GM12878 (cell line): ENCODE results near the gene IFNLR1. TPM values are rescaled to one million over a fixed set of nuclear protein-coding genes. Genes with fewer than 3 reads are reported as not detected.

Source experiments
- ATAC-seq: fragments of 200-7000 bp; cut with Tn5 transposase; 3 replicates; pipeline ENCODE4 v1.9.1; 2020; ENCODE audit warnings: mild to moderate bottlenecking, moderate library complexity
- BruUV-seq: library from RNA; stranded (reverse); fragments of 400-500 nt; replicated peaks from 2 replicates; lab custom pipeline; 2021; lab: Mats Ljungman, UMichigan
- CTCF ChIA-PET: fragments of 300-600 bp; sonication (Branson Sonifier 250); formaldehyde crosslinking; extraction: SDS; loops from one replicate; lab custom pipeline; 2021; ENCODE audit warnings: inconsistent platforms; lab: Yijun Ruan, JAX
- POLR2A ChIA-PET: fragments of 350-600 bp; formaldehyde crosslinking; extraction: SDS; loops from one replicate; lab custom pipeline; 2021; ENCODE audit warnings: inconsistent platforms; lab: Charles Lee
- RAD21 ChIA-PET: fragments of 300-600 bp; sonication (Branson Sonifier 250); formaldehyde crosslinking; loops from one replicate; lab custom pipeline; 2023; ENCODE audit warnings: antibody characterized with exemption; ENCODE audit not compliant: unreplicated experiment; lab: Charles Lee
- SMC1A ChIA-PET: fragments of 300-600 bp; sonication (Branson Sonifier 250); formaldehyde crosslinking; loops from one replicate; lab custom pipeline; 2023; ENCODE audit not compliant: unreplicated experiment, uncharacterized antibody; lab: Charles Lee
- DNase-seq: peaks from one replicate; pipeline ENCODE4 v3.0.0-alpha.2; 2011; ENCODE audit warnings: low read depth, low spot score
- FAIRE-seq: peaks from 3 replicates; lab custom pipeline; 2011; peaks lifted over from hg19 to GRCh38; lab: Jason Lieb, UNC
- H2AFZ ChIP-seq: 2 replicates; pipeline ENCODE4 v1.6.0; 2011; ENCODE audit warnings: low read depth, low read length, control low read depth; ENCODE audit not compliant: control insufficient read depth
- H3K27ac ChIP-seq: 2 replicates; pipeline ENCODE4 v1.5.1; 2011; ENCODE audit warnings: control low read depth; ENCODE audit not compliant: control insufficient read depth, insufficient read depth
- H3K27me3 ChIP-seq, 2 experiments: replicated peaks in 1 of 2; 2 replicates each; pipeline versions ENCODE4 v1.6.0 to v1.6.1; 2011; ENCODE audit warnings: low read length in 1 of 2; ENCODE audit not compliant: control insufficient read depth in 2 of 2, insufficient read depth in 2 of 2
- H3K36me3 ChIP-seq, 2 experiments: 2 replicates each; pipeline ENCODE4 v1.5.1; 2011; ENCODE audit warnings: low read length in 1 of 2; ENCODE audit not compliant: control insufficient read depth in 2 of 2, insufficient read depth in 2 of 2
- H3K4me1 ChIP-seq: 2 replicates; pipeline ENCODE4 v1.6.1; 2011; ENCODE audit warnings: mild to moderate bottlenecking, low read length, moderate library complexity, mixed read lengths; ENCODE audit not compliant: control insufficient read depth, insufficient read depth
- H3K4me2 ChIP-seq: 2 replicates; pipeline ENCODE4 v1.6.0; 2011; ENCODE audit warnings: control low read depth; ENCODE audit not compliant: control insufficient read depth, insufficient read depth
- H3K4me3 ChIP-seq: fragments of 200-600 bp; sonication (generic); 2 replicates; pipeline ENCODE4 v1.5.1; 2016
- H3K79me2 ChIP-seq: 2 replicates; pipeline ENCODE4 v1.6.0; 2011; ENCODE audit warnings: low read length; ENCODE audit not compliant: control insufficient read depth, insufficient read depth
- H3K9ac ChIP-seq: 2 replicates; pipeline ENCODE4 v1.8.0; 2011; ENCODE audit warnings: low read length, control low read depth, mixed read lengths; ENCODE audit not compliant: control insufficient read depth, insufficient read depth
- H3K9me3 ChIP-seq: replicated peaks from 3 replicates; pipeline ENCODE4 v1.5.1; 2011; ENCODE audit warnings: mild to moderate bottlenecking, low read length; ENCODE audit not compliant: control insufficient read depth, insufficient read depth
- H4K20me1 ChIP-seq: 2 replicates; pipeline ENCODE4 v1.6.0; 2011; ENCODE audit not compliant: control insufficient read depth, insufficient read depth
- CHD4 ChIP-seq: fragments of 200-600 bp; sonication (generic); IDR thresholded peaks from 2 replicates; pipeline ENCODE4 v1.6.1; 2016; ENCODE audit warnings: mild to moderate bottlenecking
- CTCF ChIP-seq, 3 experiments: IDR thresholded peaks in 2 of 3; conservative IDR thresholded peaks in 1 of 3; 2 replicates each; pipeline ENCODE4 v1.5.1; 2011; ENCODE audit warnings: low read depth in 3 of 3, low read length in 3 of 3, mild to moderate bottlenecking in 3 of 3, control low read depth in 2 of 3, moderate library complexity in 2 of 3, inconsistent platforms in 1 of 3, mixed read lengths in 1 of 3; ENCODE audit not compliant: control insufficient read depth in 2 of 3, insufficient read depth in 1 of 3; ENCODE audit errors: extremely low read depth in 1 of 3
- E4F1 ChIP-seq: fragments of 450-650 bp; IDR thresholded peaks from 2 replicates; pipeline ENCODE4 v1.6.1; 2018; ENCODE audit warnings: borderline replicate concordance, mild to moderate bottlenecking; ENCODE audit not compliant: partially characterized antibody
- EED ChIP-seq: sonication (generic); IDR thresholded peaks from 2 replicates; pipeline ENCODE4 v1.6.1; 2016; ENCODE audit warnings: antibody characterized with exemption, low read depth
- EGR1 ChIP-seq, 2 experiments: IDR thresholded peaks; 1 replicate in 1 of 2; 2 replicates in 1 of 2; pipeline ENCODE4 v1.6.1; 2011 to 2012; ENCODE audit warnings: low read depth in 2 of 2, low read length in 2 of 2, borderline replicate concordance in 1 of 2, mild to moderate bottlenecking in 1 of 2, moderate library complexity in 1 of 2
- HCFC1 ChIP-seq: fragments of 150-350 bp; IDR thresholded peaks from 2 replicates; pipeline ENCODE4 v1.6.1; 2014; ENCODE audit warnings: low read length
- HDGF ChIP-seq: fragments of 450-650 bp; IDR thresholded peaks from 2 replicates; pipeline ENCODE4 v1.6.1; 2016; ENCODE audit warnings: antibody characterized with exemption
- JUND ChIP-seq: IDR thresholded peaks from 2 replicates; pipeline ENCODE4 v1.6.1; 2012; ENCODE audit warnings: low read depth, mild to moderate bottlenecking, low read length, improper control_type of control experiment, moderate library complexity
- POU2F2 ChIP-seq: IDR thresholded peaks from 3 replicates; pipeline ENCODE4 v1.6.1; 2011; ENCODE audit warnings: low read depth, mild to moderate bottlenecking, low read length, borderline replicate concordance
- REST ChIP-seq: IDR thresholded peaks from 2 replicates; pipeline ENCODE4 v1.6.1; 2012; ENCODE audit warnings: mild to moderate bottlenecking, low read depth, low read length
- SMC3 ChIP-seq: IDR thresholded peaks from 2 replicates; pipeline ENCODE4 v1.6.1; 2011; ENCODE audit warnings: low read length, improper control_type of control experiment, borderline replicate concordance
- STAT3 ChIP-seq: IDR thresholded peaks from 2 replicates; pipeline ENCODE4 v1.6.1; 2011; ENCODE audit warnings: low read depth, low read length, improper control_type of control experiment
- TBL1XR1 ChIP-seq: IDR thresholded peaks from 2 replicates; pipeline ENCODE4 v1.6.1; 2012; ENCODE audit warnings: low read depth, low read length, improper control_type of control experiment
- ZSCAN29 ChIP-seq: fragments of 450-650 bp; IDR thresholded peaks from 2 replicates; pipeline ENCODE4 v1.6.1; 2017; ENCODE audit warnings: mild to moderate bottlenecking, moderate library complexity
- WGBS: methylation state at CpG from one replicate; pipeline ENCODE4 v1.1.6; 2016; ENCODE audit warnings: low lambda C conversion rate; ENCODE audit not compliant: insufficient replicate concordance, insufficient coverage; ENCODE audit errors: missing lambda C conversion rate; 5-methylcytosine and 5-hydroxymethylcytosine counted together
- in situ Hi-C: fragments of 300-500 bp; cut with MboI; formaldehyde crosslinking; loops from 9 replicates; pipeline ENCODE4 v1.14.3; 2018; ENCODE audit warnings: mixed read lengths
- intact Hi-C: fragments of 100-400 bp; cut with micrococcal nuclease; formaldehyde crosslinking; loops from one replicate; pipeline ENCODE4 v1.14.2; 2022; ENCODE audit not compliant: unreplicated experiment
- polyA plus RNA-seq, 11 experiments: library from polyadenylated mRNA; depleted of rRNA in 4 of 11; unstranded in 6 of 11; stranded (reverse) in 5 of 11; fragments of >200 nt; fragmentation: Nextera tagmentation in 4 of 11; fragmentation: Illumina TruSeq in 1 of 11; extraction: Ambion mirVana in 4 of 11; extraction: Trizol in 1 of 11; gene quantifications; 1 replicate in 1 of 11; 2 replicates in 10 of 11; pipeline versions ENCODE4 v1.2.1 to v1.2.3, GENCODE V29; 2011 to 2016; ENCODE audit warnings: inconsistent platforms in 2 of 11, missing spikeins in 2 of 11, low read depth in 1 of 11
- total RNA-seq, 4 experiments: library from RNA; depleted of rRNA in 3 of 4; stranded (reverse); fragments of >200 nt in 3 of 4; fragmentation: Illumina TruSeq in 1 of 4; extraction: Trizol in 1 of 4; gene quantifications; 2 replicates each; pipeline versions ENCODE4 v1.2.1 to v1.2.3, GENCODE V29; 2013 to 2021

The IFNLR1 gene
- total and polyA plus RNA-seq, 10 of the 15 experiments (the other 5 are each of a cell fraction or from before 2014, with no cell fraction given), result 0.31 to 5.6 (median 3.9) TPM

GRCh38 chr1:24150234-24151174 lies 36.6 kb downstream of the IFNLR1 start:
- no peak overlapping the region for H3K27ac ChIP-seq
- peak; percentile 24 for DNase-seq
- peak; percentile 98 for ATAC-seq
- CTCF ChIA-PET, result interaction anchor here (0.5 to 10.4 kb wide), 47 partner anchors 8 to 1747 kb away, joined by 3 to 134 read pairs (median 4); partner anchors contain the start of genes IFNLR1 and NIPAL3
- no peaks in the 10 kb centered on the region for H3K79me2 ChIP-seq
- in situ Hi-C loops (no loop called here), intact Hi-C loops (loop anchor here (1.0 to 5.0 kb wide), 3 partner anchors 48 to 242 kb away; no protein-coding TSS in a partner anchor)
- BruUV-seq, result no TSS peak
- H3K9me3 ChIP-seq, result no peaks in the 10 kb centered on the region
- peak overlapping the region; percentile 48 for H2AFZ ChIP-seq
- H3K4me1 ChIP-seq, result peaks cover 11% of the 10 kb centered on the region
- H3K27me3 ChIP-seq, result peaks cover 3 to 4% of the 10 kb centered on the region in 2 experiments; a peak in 3 of 4 replicates
- no peaks in the 10 kb centered on the region for H3K36me3 ChIP-seq
- H3K9ac ChIP-seq, result no peak overlapping the region
- WGBS, result 10% methylated on average over 31 of the region's 36 CpGs
- POLR2A ChIA-PET, result interaction anchor here (0.6 to 1.6 kb wide), 3 partner anchors 51 to 241 kb away, joined by 3 read pairs; no protein-coding TSS in a partner anchor
- SMC1A ChIA-PET, result interaction anchor here (0.8 to 9.5 kb wide), 12 partner anchors 8 to 376 kb away, joined by 3 to 104 read pairs (median 6); no protein-coding TSS in a partner anchor
- RAD21 ChIA-PET, result interaction anchor here (0.6 to 4.9 kb wide), 13 partner anchors 32 to 437 kb away, joined by 3 to 80 read pairs (median 3); no protein-coding TSS in a partner anchor
- no peak overlapping the region for H3K4me3 ChIP-seq
- peak; percentile 92 for FAIRE-seq
- H3K4me2 ChIP-seq, result peak overlapping the region; percentile 62
- no peaks in the 10 kb centered on the region; the same call in 1 of the 2 replicates for H4K20me1 ChIP-seq
- TF ChIP-seq POU2F2 (no peak), REST (no peak), JUND (no peak), ZSCAN29 (no peak), HCFC1 (no peak), SMC3 (peak; percentile 60; the same call in 1 of the 2 replicates), TBL1XR1 (no peak), CHD4 (no peak), HDGF (no peak), STAT3 (no peak), E4F1 (no peak), EED (0 out of 2 replicates have a peak, but pooled peaks have one; percentile 27), CTCF (IDR thresholded peaks at IDR 0.05 in 2 of 3, conservative IDR thresholded peaks at IDR 0.05 in 1 of 3; ENCODE audit: control insufficient read depth in 2 of 3, extremely low read depth in 1 of 3, insufficient read depth in 1 of 3, low read depth in 3 of 3, low read length in 3 of 3) (peak; percentile 76 to 93 (median 87)), EGR1 (IDR thresholded peaks at IDR 0.05; ENCODE audit: borderline replicate concordance in 1 of 2, low read depth in 2 of 2, low read length in 2 of 2) (no peak)
